GM23338 (cell line): ENCODE measurements around the gene SLC2A2. TPM values are rescaled to one million over a fixed set of nuclear protein-coding genes. Genes with fewer than 3 reads are reported as not detected.

Source experiments
- ATAC-seq: fragments of 200-7000 bp; cut with Tn5 transposase; 3 replicates; pipeline ENCODE4 v1.9.1; 2020
- DNase-seq: peaks from one replicate; pipeline ENCODE4 v3.0.0-alpha.2; 2015; ENCODE audit warnings: low spot score
- H2AFZ ChIP-seq: fragments of 200-600 bp; sonication (generic); 2 replicates; pipeline ENCODE4 v1.8.0; 2016; ENCODE audit warnings: antibody characterized with exemption, mild to moderate bottlenecking, moderate library complexity
- H3F3A ChIP-seq: fragments of 200-600 bp; sonication (generic); replicated peaks from 2 replicates; pipeline ENCODE4 v1.8.0; 2017; ENCODE audit warnings: antibody characterized with exemption, mixed run types, low read depth
- H3K27ac ChIP-seq: fragments of 200-600 bp; sonication (generic); 2 replicates; pipeline ENCODE4 v1.6.1; 2016; ENCODE audit warnings: low read depth
- H3K27me3 ChIP-seq: fragments of 200-600 bp; sonication (generic); 2 replicates; pipeline ENCODE4 v1.8.0; 2016; ENCODE audit warnings: mild to moderate bottlenecking, mixed run types, moderate library complexity; ENCODE audit not compliant: insufficient read depth
- H3K36me3 ChIP-seq: fragments of 200-600 bp; sonication (generic); 2 replicates; pipeline ENCODE4 v1.8.0; 2016; ENCODE audit warnings: mild to moderate bottlenecking; ENCODE audit not compliant: insufficient read depth
- H3K4me1 ChIP-seq: fragments of 200-600 bp; sonication (generic); 2 replicates; pipeline ENCODE4 v1.8.0; 2016; ENCODE audit warnings: mild to moderate bottlenecking, moderate library complexity; ENCODE audit not compliant: insufficient read depth
- H3K4me2 ChIP-seq: fragments of 200-600 bp; sonication (generic); 2 replicates; pipeline ENCODE4 v1.7.1; 2017; ENCODE audit warnings: mixed run types
- H3K4me3 ChIP-seq: fragments of 200-600 bp; sonication (generic); 2 replicates; pipeline ENCODE4 v1.6.1; 2016; ENCODE audit warnings: mixed run types
- H3K79me2 ChIP-seq: fragments of 200-600 bp; sonication (generic); replicated peaks from 2 replicates; pipeline ENCODE4 v1.8.0; 2017; ENCODE audit warnings: mild to moderate bottlenecking; ENCODE audit not compliant: insufficient read depth
- H3K9me2 ChIP-seq: fragments of 200-600 bp; sonication (generic); 2 replicates; pipeline ENCODE4 v1.8.0; 2017; ENCODE audit not compliant: insufficient read depth
- H4K20me1 ChIP-seq: fragments of 200-600 bp; sonication (generic); replicated peaks from 2 replicates; pipeline ENCODE4 v1.8.0; 2017; ENCODE audit warnings: mild to moderate bottlenecking; ENCODE audit not compliant: insufficient read depth
- H3K27ac Mint-ChIP-seq: 2 replicates; pipeline ENCODE4 v1.8.0; 2020; ENCODE audit warnings: inconsistent platforms, mild to moderate bottlenecking, moderate library complexity, mixed read lengths
- H3K27me3 Mint-ChIP-seq: 3 replicates; pipeline ENCODE4 v1.8.0; 2022; ENCODE audit warnings: low read depth, mild to moderate bottlenecking, moderate library complexity, mixed read lengths, inconsistent platforms; ENCODE audit not compliant: insufficient read depth, poor library complexity
- H3K36me3 Mint-ChIP-seq: 3 replicates; pipeline ENCODE4 v1.8.0; 2021; ENCODE audit warnings: low read depth, mild to moderate bottlenecking, inconsistent platforms, moderate library complexity, mixed read lengths
- H3K4me1 Mint-ChIP-seq: 3 replicates; pipeline ENCODE4 v1.8.0; 2020; ENCODE audit warnings: mild to moderate bottlenecking, inconsistent platforms, mixed read lengths
- H3K4me3 Mint-ChIP-seq: 3 replicates; pipeline ENCODE4 v1.8.0; 2021; ENCODE audit warnings: moderate library complexity, mild to moderate bottlenecking, inconsistent platforms, mixed read lengths
- H3K9me3 Mint-ChIP-seq: 3 replicates; pipeline ENCODE4 v1.8.0; 2020; ENCODE audit warnings: moderate library complexity, mild to moderate bottlenecking, inconsistent platforms, mixed read lengths
- CREB1 ChIP-seq: fragments of 250-450 bp; sonication (Bioruptor Pico); IDR thresholded peaks from 2 replicates; pipeline ENCODE4 v1.5.0; 2020; ENCODE audit warnings: low read depth, mild to moderate bottlenecking, moderate library complexity
- CTCF ChIP-seq, 2 experiments: fragments of 200-600 bp in 1 of 2; sonication (generic) in 1 of 2; conservative IDR thresholded peaks; 2 replicates each; pipeline versions ENCODE4 v1.5.1 to v1.6.1; 2016 to 2017; ENCODE audit warnings: antibody characterized with exemption in 2 of 2, low read depth in 2 of 2, mild to moderate bottlenecking in 2 of 2, moderate library complexity in 1 of 2
- ETS1 ChIP-seq: IDR thresholded peaks from 2 replicates; pipeline ENCODE4 v1.6.1; 2016; ENCODE audit warnings: antibody characterized with exemption
- EZH2 ChIP-seq: fragments of 200-600 bp; sonication (generic); IDR thresholded peaks from one replicate; pipeline ENCODE4 v1.8.0; 2017; ENCODE audit warnings: antibody characterized with exemption, mild to moderate bottlenecking, low read depth; ENCODE audit not compliant: unreplicated experiment
- EZH2phosphoT487 ChIP-seq: fragments of 200-600 bp; sonication (generic); IDR thresholded peaks from one replicate; pipeline ENCODE4 v1.8.1; 2018; ENCODE audit warnings: antibody characterized with exemption; ENCODE audit not compliant: unreplicated experiment
- JUNB ChIP-seq: IDR thresholded peaks from one replicate; pipeline ENCODE4 v1.6.1; 2016; ENCODE audit warnings: antibody characterized with exemption; ENCODE audit not compliant: unreplicated experiment
- NANOG ChIP-seq: IDR thresholded peaks from 2 replicates; pipeline ENCODE4 v1.6.1; 2016; ENCODE audit warnings: antibody characterized with exemption, borderline replicate concordance
- POLR2AphosphoS5 ChIP-seq: IDR thresholded peaks from 2 replicates; pipeline ENCODE4 v1.6.1; 2016; ENCODE audit warnings: antibody characterized with exemption, low read depth
- REST ChIP-seq: IDR thresholded peaks from one replicate; pipeline ENCODE4 v1.6.1; 2018; ENCODE audit warnings: antibody characterized with exemption; ENCODE audit not compliant: unreplicated experiment
- STAT1 ChIP-seq: IDR thresholded peaks from one replicate; pipeline ENCODE4 v1.6.1; 2016; ENCODE audit warnings: antibody characterized with exemption; ENCODE audit not compliant: unreplicated experiment
- ZNF114 ChIP-seq: fragments of 250-450 bp; sonication (Bioruptor Pico); IDR thresholded peaks from 2 replicates; pipeline ENCODE4 v1.5.0; 2020; ENCODE audit warnings: mild to moderate bottlenecking, moderate library complexity
- ZNF331 ChIP-seq: fragments of 250-450 bp; sonication (Bioruptor Pico); IDR thresholded peaks from 2 replicates; pipeline ENCODE4 v1.5.0; 2020; ENCODE audit warnings: low read depth, mild to moderate bottlenecking, moderate library complexity
- ZNF462 ChIP-seq: fragments of 250-450 bp; sonication (Bioruptor Pico); IDR thresholded peaks from 2 replicates; pipeline ENCODE4 v1.5.0; 2020; ENCODE audit warnings: mild to moderate bottlenecking, moderate library complexity
- polyA plus RNA-seq: library from polyadenylated mRNA; unstranded; fragments of >200 nt; fragmentation: Nextera tagmentation; extraction: Ambion mirVana; gene quantifications from 2 replicates; pipeline ENCODE4 v1.2.1, GENCODE V29; 2016
- total RNA-seq: library from RNA; depleted of rRNA; stranded (reverse); fragments of >200 nt; shearing (Covaris generic); gene quantifications from 2 replicates; pipeline ENCODE4 v1.2.3, GENCODE V29; 2014

The SLC2A2 gene
- total and polyA plus RNA-seq, 2 experiments from 2014 or later, result not detected

GRCh38 chr3:170989100-170989648, 37.3 kb downstream of the SLC2A2 start:
- H3F3A ChIP-seq, result no peaks in the 10 kb centered on the region
- no peak overlapping the region for H3K4me2 ChIP-seq
- H3K9me2 ChIP-seq, result no peaks in the 10 kb centered on the region
- ATAC-seq (no peak), DNase-seq (no peak)
- no peak overlapping the region for H3K27ac ChIP-seq
- no peaks in the 10 kb centered on the region for H3K9me3 Mint-ChIP-seq
- no peaks in the 10 kb centered on the region for H3K36me3 Mint-ChIP-seq
- no peak overlapping the region for H3K27ac Mint-ChIP-seq
- H3K4me3 ChIP-seq, result no peak overlapping the region
- H2AFZ ChIP-seq, result no peak overlapping the region
- no peak overlapping the region for H3K4me3 Mint-ChIP-seq
- TF ChIP-seq ZNF462 (CRISPR knock-in tag) (no peak), NANOG (no peak), CREB1 (CRISPR knock-in tag) (no peak), ZNF114 (CRISPR knock-in tag) (no peak), ETS1 (no peak), POLR2AphosphoS5 (no peak), REST (no peak), EZH2phosphoT487 (no peak), ZNF331 (CRISPR knock-in tag) (no peak), STAT1 (no peak), JUNB (no peak), EZH2 (no peak), CTCF (conservative IDR thresholded peaks at IDR 0.05; ENCODE audit: low read depth in 2 of 2) (no peak)
- H3K36me3 ChIP-seq, result no peaks in the 10 kb centered on the region
- no peaks in the 10 kb centered on the region for H4K20me1 ChIP-seq
- no peaks in the 10 kb centered on the region; the same call in 2 of the 3 replicates for H3K4me1 Mint-ChIP-seq
- no peaks in the 10 kb centered on the region for H3K79me2 ChIP-seq
- H3K27me3 ChIP-seq, result no peaks in the 10 kb centered on the region
- H3K4me1 ChIP-seq, result no peaks in the 10 kb centered on the region
- H3K27me3 Mint-ChIP-seq, result no peaks in the 10 kb centered on the region
